Gastroesophageal sphincter (tissue), 3 donors: ENCODE results near the gene SZT2.

Experiments used
- CTCF ChIP-seq, 4 experiments: fragments of 200-600 bp in 2 of 4; fragments of 450-650 bp in 2 of 4; sonication (generic) in 1 of 4; IDR thresholded peaks; one replicate each; pipeline ENCODE4 v1.5.1; 2017 to 2019; ENCODE audit warnings: antibody characterized with exemption in 4 of 4, mild to moderate bottlenecking in 2 of 4, moderate library complexity in 2 of 4
- EP300 ChIP-seq: sonication (generic); formaldehyde crosslinking; IDR thresholded peaks from one replicate; pipeline ENCODE4 v1.6.1; 2017; ENCODE audit warnings: antibody characterized with exemption, mild to moderate bottlenecking
- POLR2A ChIP-seq, 2 donors: fragments of 450-650 bp; IDR thresholded peaks; one replicate each; pipeline ENCODE4 v1.6.1; 2017; ENCODE audit warnings: antibody characterized with exemption in 2 of 2, mild to moderate bottlenecking in 2 of 2, moderate library complexity in 1 of 2
- POLR2AphosphoS5 ChIP-seq: sonication (generic); formaldehyde crosslinking; IDR thresholded peaks from one replicate; pipeline ENCODE4 v1.6.1; 2017; ENCODE audit warnings: antibody characterized with exemption

- TF ChIP-seq CTCF (IDR thresholded peaks at IDR 0.05) (no peak), EP300 (no peak), POLR2A (IDR thresholded peaks at IDR 0.05) (no peak), POLR2AphosphoS5 (peak; percentile 56)
These were observed 39.9 kb upstream of the SZT2 start for GRCh38 chr1:43349594-43350306.
